ENCODE results near the gene TMEM91. TPM values are rescaled to one million over a fixed set of nuclear protein-coding genes. Genes with fewer than 3 reads are reported as not detected.

Gene TMEM91
- polyA plus RNA-seq, 1 donor from 2014 or later: 24.4 TPM

DNA sequence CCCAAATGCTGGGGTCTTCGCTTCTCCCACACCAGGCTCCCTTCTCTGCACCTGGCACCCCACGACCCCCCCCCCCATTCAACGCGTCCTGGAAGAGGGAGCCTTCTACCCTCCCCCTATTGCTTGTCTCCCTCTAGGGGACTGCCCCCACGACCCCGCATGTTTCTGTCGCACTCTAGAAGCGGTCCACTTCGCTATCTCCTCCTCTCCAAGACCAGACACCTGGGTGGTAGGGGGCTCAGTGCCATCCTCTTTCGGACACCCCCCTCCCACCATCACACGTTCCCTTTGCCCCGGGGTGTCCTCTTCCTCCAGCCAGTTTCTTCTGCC, 24.1 kb upstream of the TMEM91 start:
- H2AFZ ChIP-seq (ENCODE audit: low read depth, low read length): no peak overlapping the region

DNA sequence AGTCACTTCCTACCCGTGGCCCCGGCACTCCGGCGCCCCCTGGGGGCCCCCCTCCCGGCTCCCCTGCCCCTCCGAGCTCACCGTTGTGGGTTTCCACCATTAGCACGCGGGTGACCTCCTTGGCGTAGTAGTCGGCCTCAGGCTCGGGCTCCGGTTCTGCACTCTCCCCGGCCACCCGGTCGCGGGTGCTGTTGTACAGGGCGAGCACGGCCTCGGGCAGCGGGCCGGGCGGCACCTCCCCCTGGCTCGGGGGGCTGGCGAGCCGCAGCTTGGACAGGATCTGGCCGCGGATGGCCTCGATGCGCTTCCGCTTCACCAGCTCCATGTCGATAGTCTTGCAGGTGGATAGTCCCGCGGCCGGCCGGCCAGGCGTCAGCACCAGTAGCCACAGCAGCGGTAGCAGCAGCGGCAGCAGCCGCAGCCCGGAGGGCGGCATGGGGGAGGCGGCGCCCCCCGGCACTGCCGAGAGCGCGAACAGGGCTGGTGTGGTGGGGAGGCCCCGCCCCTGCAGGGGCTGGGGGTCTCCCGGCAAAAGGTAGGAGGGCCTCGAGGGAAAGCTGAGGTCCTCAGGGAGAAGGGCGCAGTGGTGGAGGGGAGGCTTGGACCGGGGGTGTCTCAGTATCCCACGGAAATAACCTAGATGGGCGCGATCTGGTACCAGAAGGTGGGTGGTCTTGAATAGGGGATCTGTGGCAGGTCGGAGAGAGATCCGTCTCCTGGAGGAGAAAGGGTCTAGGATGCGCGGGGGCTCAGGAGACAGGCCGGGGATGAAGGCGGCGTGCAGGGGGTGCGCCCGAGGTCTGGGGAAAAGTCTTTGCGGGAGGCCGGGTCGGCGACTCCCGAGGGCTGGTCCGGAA, 23.5 kb upstream of the TMEM91 start:
- no peaks in the 10 kb centered on the region for H4K20me1 ChIP-seq (ENCODE audit: insufficient read depth)
- H3K9me2 ChIP-seq (ENCODE audit: insufficient read depth, low read length): no peaks in the 10 kb centered on the region
- no peaks in the 10 kb centered on the region for H3K36me3 ChIP-seq (ENCODE audit: insufficient read depth, low read length)
- no peak for TF ChIP-seq MXI1 (conservative IDR thresholded peaks at IDR 0.05; ENCODE audit: poor library complexity, severe bottlenecking)
- peak; percentile 36 for TF ChIP-seq EZH2 (IDR thresholded peaks at IDR 0.05; ENCODE audit: borderline replicate concordance, insufficient read depth, low read length, poor library complexity, severe bottlenecking)
- no peaks in the 10 kb centered on the region for H3K9me3 ChIP-seq (ENCODE audit: low read length)
- H3K4me2 ChIP-seq (ENCODE audit: low read length): no peak overlapping the region
- H3K79me2 ChIP-seq (replicated peaks; ENCODE audit: insufficient read depth, low read length): no peaks in the 10 kb centered on the region
- H3K27me3 ChIP-seq (ENCODE audit: insufficient read depth, low read depth, low read length): peaks cover 52% of the 10 kb centered on the region
- peak overlapping the region; percentile 12 for H3K9ac ChIP-seq (ENCODE audit: low read length)
- peak overlapping the region; percentile 65 for H3K4me3 ChIP-seq (ENCODE audit: low read length)
- H3F3A ChIP-seq (ENCODE audit: insufficient read depth, low read length, poor library complexity, severe bottlenecking): no peaks in the 10 kb centered on the region
- no peak overlapping the region for H3K27ac ChIP-seq (ENCODE audit: low read length)
- H2AFZ ChIP-seq (ENCODE audit: low read depth, low read length): no peak overlapping the region

More for the DNA sequence above, 24.1 kb upstream of the TMEM91 start:
- H3K9me3 ChIP-seq (ENCODE audit: low read length): no peaks in the 10 kb centered on the region
- no peaks in the 10 kb centered on the region for H3F3A ChIP-seq (ENCODE audit: insufficient read depth, low read length, poor library complexity, severe bottlenecking)
- no peaks in the 10 kb centered on the region for H3K9me2 ChIP-seq (ENCODE audit: insufficient read depth, low read length)
- H3K27ac ChIP-seq (ENCODE audit: low read length): no peak overlapping the region
- H3K4me3 ChIP-seq (ENCODE audit: low read length): peak overlapping the region; percentile 65
- TF ChIP-seq, protein P1, sequence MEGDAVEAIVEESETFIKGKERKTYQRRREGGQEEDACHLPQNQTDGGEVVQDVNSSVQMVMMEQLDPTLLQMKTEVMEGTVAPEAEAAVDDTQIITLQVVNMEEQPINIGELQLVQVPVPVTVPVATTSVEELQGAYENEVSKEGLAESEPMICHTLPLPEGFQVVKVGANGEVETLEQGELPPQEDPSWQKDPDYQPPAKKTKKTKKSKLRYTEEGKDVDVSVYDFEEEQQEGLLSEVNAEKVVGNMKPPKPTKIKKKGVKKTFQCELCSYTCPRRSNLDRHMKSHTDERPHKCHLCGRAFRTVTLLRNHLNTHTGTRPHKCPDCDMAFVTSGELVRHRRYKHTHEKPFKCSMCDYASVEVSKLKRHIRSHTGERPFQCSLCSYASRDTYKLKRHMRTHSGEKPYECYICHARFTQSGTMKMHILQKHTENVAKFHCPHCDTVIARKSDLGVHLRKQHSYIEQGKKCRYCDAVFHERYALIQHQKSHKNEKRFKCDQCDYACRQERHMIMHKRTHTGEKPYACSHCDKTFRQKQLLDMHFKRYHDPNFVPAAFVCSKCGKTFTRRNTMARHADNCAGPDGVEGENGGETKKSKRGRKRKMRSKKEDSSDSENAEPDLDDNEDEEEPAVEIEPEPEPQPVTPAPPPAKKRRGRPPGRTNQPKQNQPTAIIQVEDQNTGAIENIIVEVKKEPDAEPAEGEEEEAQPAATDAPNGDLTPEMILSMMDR (IDR thresholded peaks at IDR 0.05; ENCODE audit: poor library complexity, severe bottlenecking): no peak
- TF ChIP-seq EZH2 (IDR thresholded peaks at IDR 0.05; ENCODE audit: borderline replicate concordance, insufficient read depth, low read length, poor library complexity, severe bottlenecking): peak; percentile 40
- H3K79me2 ChIP-seq (replicated peaks; ENCODE audit: insufficient read depth, low read length): no peaks in the 10 kb centered on the region
- no peaks in the 10 kb centered on the region for H4K20me1 ChIP-seq (ENCODE audit: insufficient read depth)
- peak overlapping the region; percentile 12 for H3K9ac ChIP-seq (ENCODE audit: low read length)
- H3K27me3 ChIP-seq (ENCODE audit: insufficient read depth, low read depth, low read length): peaks cover 52% of the 10 kb centered on the region
- no peaks in the 10 kb centered on the region for H3K36me3 ChIP-seq (ENCODE audit: insufficient read depth, low read length)
- no peak overlapping the region for H3K4me2 ChIP-seq (ENCODE audit: low read length)

DNA sequence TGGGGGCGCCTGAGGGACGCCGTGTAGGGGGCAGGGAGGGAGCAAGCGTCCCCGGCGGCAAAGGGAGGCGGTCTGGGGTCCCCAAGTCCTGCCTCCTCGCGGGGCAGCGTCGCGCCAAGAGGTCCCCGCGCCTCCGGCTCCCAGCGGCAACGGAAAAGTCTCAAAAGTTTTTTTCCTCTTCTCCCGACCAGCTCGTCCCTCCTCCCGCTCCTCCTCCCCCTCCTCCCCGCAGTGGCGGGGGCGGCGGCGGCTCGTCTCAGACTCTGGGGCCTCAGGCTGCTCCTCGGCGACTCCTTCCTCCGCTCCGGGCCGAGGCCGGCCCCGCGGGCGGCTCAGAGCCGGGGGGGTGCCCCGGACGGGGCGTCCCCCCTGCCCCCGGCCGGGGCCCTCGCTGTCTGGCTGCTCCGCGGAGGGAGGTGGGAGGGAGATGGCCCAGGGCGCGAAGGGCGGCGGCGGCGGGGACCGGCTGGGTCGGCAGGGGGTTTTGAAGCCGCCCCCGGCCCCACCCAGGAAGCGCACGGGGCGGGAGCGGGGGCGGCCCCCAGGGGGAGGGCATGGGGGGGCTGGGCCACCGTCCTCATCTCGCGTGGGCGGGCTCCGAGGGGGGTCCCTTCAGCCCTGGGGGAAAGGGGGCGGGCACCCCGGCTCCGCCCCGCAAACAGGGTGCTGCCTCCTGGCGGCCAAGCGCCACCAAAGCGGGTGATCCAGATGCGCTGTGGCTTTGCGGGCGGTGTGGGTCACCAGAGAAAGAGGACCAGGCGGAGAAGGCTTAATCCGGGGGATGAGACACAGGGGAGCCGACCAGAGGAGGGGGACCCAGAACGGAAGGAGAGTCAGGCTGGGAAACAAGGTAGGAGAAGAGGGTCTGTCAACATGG, 22.6 kb upstream of the TMEM91 start, which contains the start of gene TGFB1:
TGFB1 (minus strand) TSS at position 457 of the 877 bp plus-strand sequence. CDS start 878 bp downstream, outside the sequence.
- no peak within 1 kb of the TSS for H3K4me2 ChIP-seq (ENCODE audit: low read length)
- no peaks in the 10 kb centered on the region for H3K9me3 ChIP-seq (ENCODE audit: low read length)
- H4K20me1 ChIP-seq (ENCODE audit: insufficient read depth): no peaks in the 10 kb centered on the region
- H2AFZ ChIP-seq (ENCODE audit: low read depth, low read length): no peak within 1 kb of the TSS
- no peaks in the 10 kb centered on the region for H3K9me2 ChIP-seq (ENCODE audit: insufficient read depth, low read length)
- H3K79me2 ChIP-seq (replicated peaks; ENCODE audit: insufficient read depth, low read length): no peaks in the 10 kb centered on the region
- no peaks in the 10 kb centered on the region for H3F3A ChIP-seq (ENCODE audit: insufficient read depth, low read length, poor library complexity, severe bottlenecking)
- no peak within 1 kb of the TSS for H3K27ac ChIP-seq (ENCODE audit: low read length)
- TF ChIP-seq, protein P2, sequence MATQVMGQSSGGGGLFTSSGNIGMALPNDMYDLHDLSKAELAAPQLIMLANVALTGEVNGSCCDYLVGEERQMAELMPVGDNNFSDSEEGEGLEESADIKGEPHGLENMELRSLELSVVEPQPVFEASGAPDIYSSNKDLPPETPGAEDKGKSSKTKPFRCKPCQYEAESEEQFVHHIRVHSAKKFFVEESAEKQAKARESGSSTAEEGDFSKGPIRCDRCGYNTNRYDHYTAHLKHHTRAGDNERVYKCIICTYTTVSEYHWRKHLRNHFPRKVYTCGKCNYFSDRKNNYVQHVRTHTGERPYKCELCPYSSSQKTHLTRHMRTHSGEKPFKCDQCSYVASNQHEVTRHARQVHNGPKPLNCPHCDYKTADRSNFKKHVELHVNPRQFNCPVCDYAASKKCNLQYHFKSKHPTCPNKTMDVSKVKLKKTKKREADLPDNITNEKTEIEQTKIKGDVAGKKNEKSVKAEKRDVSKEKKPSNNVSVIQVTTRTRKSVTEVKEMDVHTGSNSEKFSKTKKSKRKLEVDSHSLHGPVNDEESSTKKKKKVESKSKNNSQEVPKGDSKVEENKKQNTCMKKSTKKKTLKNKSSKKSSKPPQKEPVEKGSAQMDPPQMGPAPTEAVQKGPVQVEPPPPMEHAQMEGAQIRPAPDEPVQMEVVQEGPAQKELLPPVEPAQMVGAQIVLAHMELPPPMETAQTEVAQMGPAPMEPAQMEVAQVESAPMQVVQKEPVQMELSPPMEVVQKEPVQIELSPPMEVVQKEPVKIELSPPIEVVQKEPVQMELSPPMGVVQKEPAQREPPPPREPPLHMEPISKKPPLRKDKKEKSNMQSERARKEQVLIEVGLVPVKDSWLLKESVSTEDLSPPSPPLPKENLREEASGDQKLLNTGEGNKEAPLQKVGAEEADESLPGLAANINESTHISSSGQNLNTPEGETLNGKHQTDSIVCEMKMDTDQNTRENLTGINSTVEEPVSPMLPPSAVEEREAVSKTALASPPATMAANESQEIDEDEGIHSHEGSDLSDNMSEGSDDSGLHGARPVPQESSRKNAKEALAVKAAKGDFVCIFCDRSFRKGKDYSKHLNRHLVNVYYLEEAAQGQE (IDR thresholded peaks at IDR 0.05; ENCODE audit: borderline replicate concordance): no peak
- TF ChIP-seq SMC3 (conservative IDR thresholded peaks at IDR 0.05; ENCODE audit: poor library complexity) (peak; percentile 57), POLR2AphosphoS5 (IDR thresholded peaks at IDR 0.05) (no peak), EZH2 (IDR thresholded peaks at IDR 0.05; ENCODE audit: borderline replicate concordance, insufficient read depth, low read length, poor library complexity, severe bottlenecking) (no peak), EP300 (conservative IDR thresholded peaks at IDR 0.05; ENCODE audit: poor library complexity, severe bottlenecking) (no peak), RAD21 (conservative IDR thresholded peaks at IDR 0.05) (peak; percentile 24), MXI1 (conservative IDR thresholded peaks at IDR 0.05; ENCODE audit: poor library complexity, severe bottlenecking) (no peak), TAF1 (IDR thresholded peaks at IDR 0.05; ENCODE audit: low read depth) (no peak)
- TF ChIP-seq, protein P1 (IDR thresholded peaks at IDR 0.05; ENCODE audit: poor library complexity, severe bottlenecking): peak; percentile 71
- peak within 1 kb of the TSS; percentile 36 for H3K9ac ChIP-seq (ENCODE audit: low read length)
- H3K36me3 ChIP-seq (ENCODE audit: insufficient read depth, low read length): no peaks in the 10 kb centered on the region
- peak within 1 kb of the TSS; percentile 65 for H3K4me3 ChIP-seq (ENCODE audit: low read length)
- H3K27me3 ChIP-seq (ENCODE audit: insufficient read depth, low read depth, low read length): peaks cover 52% of the 10 kb centered on the region

Measured in neural cell (in vitro differentiated cells).